Transverse colon (tissue), 4 donors: ENCODE data around the gene PLCB1. TPM values are rescaled to one million over a fixed set of nuclear protein-coding genes. Genes with fewer than 3 reads are reported as not detected.

Experiments
- DNase-seq: peaks from one replicate; pipeline ENCODE4 v3.0.0-alpha.2; 2019
- H3K27ac ChIP-seq, 4 donors: fragments of 200-600 bp; sonication (generic); 2 replicates each; pipeline ENCODE4 v1.5.1; 2016 to 2018; ENCODE audit warnings: inconsistent platforms in 4 of 4
- H3K27me3 ChIP-seq: fragments of 200-600 bp; sonication (generic); 2 replicates; pipeline ENCODE4 v1.5.1; 2017; ENCODE audit warnings: inconsistent platforms
- H3K36me3 ChIP-seq, 4 donors: fragments of 200-600 bp; sonication (generic); 2 replicates each; pipeline ENCODE4 v1.5.1; 2017 to 2019; ENCODE audit warnings: inconsistent platforms in 4 of 4
- H3K4me1 ChIP-seq, 4 donors: fragments of 200-600 bp; sonication (generic); 2 replicates each; pipeline ENCODE4 v1.5.1; 2017 to 2020; ENCODE audit warnings: inconsistent platforms in 4 of 4
- H3K4me3 ChIP-seq, 4 donors: fragments of 200-600 bp; sonication (generic); 1 replicate in 1 of 4; 2 replicates in 3 of 4; pipeline versions ENCODE4 v1.5.1 to v1.6.1; 2017 to 2019; ENCODE audit warnings: inconsistent platforms in 4 of 4
- H3K9me3 ChIP-seq, 2 donors: fragments of 200-600 bp; sonication (generic); 2 replicates each; pipeline ENCODE4 v1.5.1; 2017 to 2019; ENCODE audit warnings: inconsistent platforms in 2 of 2
- CTCF ChIP-seq, 5 experiments: fragments of 200-600 bp in 3 of 5; fragments of 450-650 bp in 2 of 5; sonication (generic) in 3 of 5; IDR thresholded peaks; 1 replicate in 2 of 5; 2 replicates in 3 of 5; pipeline ENCODE4 v1.5.1; 2016 to 2017; ENCODE audit warnings: antibody characterized with exemption in 5 of 5, inconsistent platforms in 3 of 5, mild to moderate bottlenecking in 2 of 5, moderate library complexity in 1 of 5
- EP300 ChIP-seq: sonication (generic); formaldehyde crosslinking; IDR thresholded peaks from one replicate; pipeline ENCODE4 v1.6.1; 2017; ENCODE audit warnings: antibody characterized with exemption, low read depth
- POLR2A ChIP-seq: fragments of 450-650 bp; IDR thresholded peaks from one replicate; pipeline ENCODE4 v1.6.1; 2016; ENCODE audit warnings: antibody characterized with exemption, mild to moderate bottlenecking, moderate library complexity
- POLR2AphosphoS5 ChIP-seq, 3 donors: sonication (generic); formaldehyde crosslinking; IDR thresholded peaks; one replicate each; pipeline ENCODE4 v1.6.1; 2016; ENCODE audit warnings: antibody characterized with exemption in 3 of 3
- WGBS, 2 donors: methylation state at CpG; one replicate each; pipeline ENCODE4 v1.1.5; 2018; ENCODE audit warnings: low coverage in 1 of 2; 5-methylcytosine and 5-hydroxymethylcytosine counted together
- in situ Hi-C, 4 donors: fragments of 200-750 bp; cut with MboI; loops; one replicate each; pipeline versions ENCODE4 v1.15.0 to v1.15.1; 2017; ENCODE audit warnings: low sequenced_read_pairs in 3 of 4, low pct_ligation_motif_present in 1 of 4, low pct_unique_long_range_greater_than_20kb in 1 of 4
- intact Hi-C: fragments of 100-400 bp; cut with DNase I; formaldehyde crosslinking; loops from one replicate; pipeline ENCODE4 v1.15.1; 2023; ENCODE audit warnings: low total_unique reads
- total RNA-seq, 4 donors: library from RNA; depleted of rRNA; stranded (reverse); fragments of >200 nt; gene quantifications; one replicate each; pipeline ENCODE4 v1.1.0, GENCODE V29; 2016

The PLCB1 gene
- total RNA-seq, 4 donors from 2014 or later, result 13.1 to 18.6 (median 15.8) TPM

GRCh38 chr20:8262721-8263120, 130.7 kb downstream of the PLCB1 start:
- no peaks in the 10 kb centered on the region for H3K36me3 ChIP-seq
- TF ChIP-seq POLR2A, result no peak
- H3K4me3 ChIP-seq, result no peak overlapping the region
- no peaks in the 10 kb centered on the region for H3K4me1 ChIP-seq
- DNase-seq, result no peak
- intact Hi-C loops (no loop called here), in situ Hi-C loops (no loop called here)
- H3K27ac ChIP-seq, result no peak overlapping the region
- WGBS, 2 donors, result 39% methylated on average over 1 of the region's 1 CpG; no CpG with 5 or more reads in 1 of the 2 donors
- no peaks in the 10 kb centered on the region for H3K27me3 ChIP-seq
- no peaks in the 10 kb centered on the region for H3K9me3 ChIP-seq

- no peak for DNase-seq
- Histone ChIP-seq H3K4me3 (no peak overlapping the region), H3K27ac (no peak overlapping the region), H3K4me1 (no peaks in the 10 kb centered on the region), H3K9me3 (no peaks in the 10 kb centered on the region), H3K27me3 (no peaks in the 10 kb centered on the region), H3K36me3 (no peaks in the 10 kb centered on the region)
- in situ Hi-C loops, result no loop called here
- no peak for TF ChIP-seq POLR2A
- no peak for TF ChIP-seq EP300
- no peak for TF ChIP-seq POLR2AphosphoS5 (IDR thresholded peaks at IDR 0.05)
- TF ChIP-seq CTCF (IDR thresholded peaks at IDR 0.05), result no peak
- intact Hi-C loops, result no loop called here
These were observed 133.5 kb downstream of the PLCB1 start for GRCh38 chr20:8265588-8265987.

GRCh38 chr20:8267009-8267408, 134.9 kb downstream of the PLCB1 start:
- H3K27ac ChIP-seq, result no peak overlapping the region
- WGBS, 2 donors, result 83 to 100% methylated on average over 4 to 6 of the region's 6 CpGs
- no peaks in the 10 kb centered on the region for H3K27me3 ChIP-seq
- no peak for TF ChIP-seq CTCF (IDR thresholded peaks at IDR 0.05)
- no peak for TF ChIP-seq POLR2A
- TF ChIP-seq EP300, result no peak
- no peak for TF ChIP-seq POLR2AphosphoS5 (IDR thresholded peaks at IDR 0.05)
- DNase-seq, result no peak
- H3K36me3 ChIP-seq, result no peaks in the 10 kb centered on the region
- H3K4me3 ChIP-seq, result no peak overlapping the region
- peaks cover 0 to 2% (median 0%) of the 10 kb centered on the region in 4 donors for H3K4me1 ChIP-seq
- intact Hi-C loops (no loop called here), in situ Hi-C loops (no loop called here)
- no peaks in the 10 kb centered on the region for H3K9me3 ChIP-seq

- Histone ChIP-seq H3K36me3 (no peaks in the 10 kb centered on the region), H3K27me3 (no peaks in the 10 kb centered on the region), H3K4me1 (peaks cover 0 to 5% (median 0%) of the 10 kb centered on the region in 4 donors), H3K27ac (no peak overlapping the region), H3K4me3 (no peak overlapping the region), H3K9me3 (no peaks in the 10 kb centered on the region)
- no peak for TF ChIP-seq POLR2A
- no peak for TF ChIP-seq EP300
- no peak for TF ChIP-seq POLR2AphosphoS5 (IDR thresholded peaks at IDR 0.05)
- no peak for TF ChIP-seq CTCF (IDR thresholded peaks at IDR 0.05)
- no peak for DNase-seq
- intact Hi-C loops, result no loop called here
- WGBS, 2 donors, result 49 to 56% methylated on average over 2 of the region's 2 CpGs
- in situ Hi-C loops, result no loop called here
These were observed 139.7 kb downstream of the PLCB1 start for GRCh38 chr20:8271727-8272126.

- no peak for TF ChIP-seq CTCF (IDR thresholded peaks at IDR 0.05)
- intact Hi-C loops (no loop called here), in situ Hi-C loops (no loop called here)
- whole genome bisulfite sequencing, 2 donors, result 40 to 67% methylated on average over 1 of the region's 1 CpG
- H3K9me3 ChIP-seq, result no peaks in the 10 kb centered on the region
- no peaks in the 10 kb centered on the region for H3K27me3 ChIP-seq
- H3K4me1 ChIP-seq, result peaks cover 0 to 5% (median 0%) of the 10 kb centered on the region in 4 donors
- no peak overlapping the region for H3K4me3 ChIP-seq
- no peaks in the 10 kb centered on the region for H3K36me3 ChIP-seq
- DNase-seq, result no peak
- no peak overlapping the region for H3K27ac ChIP-seq
These were observed 140.7 kb downstream of the PLCB1 start for GRCh38 chr20:8272766-8273165.
